IMR-90 (cell line): ENCODE results near the gene IL36B.

ENCODE experiments used
- BHLHE40 ChIP-seq: fragments of 150-350 bp; IDR thresholded peaks from 2 replicates; pipeline ENCODE4 v1.6.1; 2016; ENCODE audit warnings: mild to moderate bottlenecking, low read depth, low read length
- CEBPB ChIP-seq: IDR thresholded peaks from 2 replicates; pipeline ENCODE4 v1.6.1; 2012; ENCODE audit warnings: low read depth, low read length, improper control_type of control experiment
- FOS ChIP-seq: fragments of 150-350 bp; IDR thresholded peaks from 2 replicates; pipeline ENCODE4 v1.6.1; 2016; ENCODE audit warnings: low read depth, low read length
- MXI1 ChIP-seq: IDR thresholded peaks from 2 replicates; pipeline ENCODE4 v1.6.1; 2012; ENCODE audit warnings: low read depth, mild to moderate bottlenecking, low read length, moderate library complexity, borderline replicate concordance
- POLR2A ChIP-seq: IDR thresholded peaks from 2 replicates; pipeline ENCODE4 v1.6.1; 2012; ENCODE audit warnings: mild to moderate bottlenecking, low read depth, low read length
- RFX5 ChIP-seq: IDR thresholded peaks from 2 replicates; pipeline ENCODE4 v1.8.0; 2012; ENCODE audit warnings: low read depth, mild to moderate bottlenecking, low read length, moderate library complexity
- TF ChIP-seq, protein P1 (sequence below): conservative IDR thresholded peaks from 2 replicates; pipeline ENCODE4 v1.5.1; 2012; ENCODE audit warnings: mild to moderate bottlenecking, low read depth, low read length, improper control_type of control experiment
- TF ChIP-seq, protein P2 (sequence below): fragments of 150-350 bp; IDR thresholded peaks from 2 replicates; pipeline ENCODE4 v1.6.1; 2017; ENCODE audit warnings: mild to moderate bottlenecking, antibody characterized with exemption, low read length, low read depth
- TF ChIP-seq, protein P3 (sequence below): fragments of 150-350 bp; IDR thresholded peaks from 2 replicates; pipeline ENCODE4 v1.6.1; 2016; ENCODE audit warnings: low read depth, mild to moderate bottlenecking, low read length, moderate library complexity, borderline replicate concordance

DNA sequence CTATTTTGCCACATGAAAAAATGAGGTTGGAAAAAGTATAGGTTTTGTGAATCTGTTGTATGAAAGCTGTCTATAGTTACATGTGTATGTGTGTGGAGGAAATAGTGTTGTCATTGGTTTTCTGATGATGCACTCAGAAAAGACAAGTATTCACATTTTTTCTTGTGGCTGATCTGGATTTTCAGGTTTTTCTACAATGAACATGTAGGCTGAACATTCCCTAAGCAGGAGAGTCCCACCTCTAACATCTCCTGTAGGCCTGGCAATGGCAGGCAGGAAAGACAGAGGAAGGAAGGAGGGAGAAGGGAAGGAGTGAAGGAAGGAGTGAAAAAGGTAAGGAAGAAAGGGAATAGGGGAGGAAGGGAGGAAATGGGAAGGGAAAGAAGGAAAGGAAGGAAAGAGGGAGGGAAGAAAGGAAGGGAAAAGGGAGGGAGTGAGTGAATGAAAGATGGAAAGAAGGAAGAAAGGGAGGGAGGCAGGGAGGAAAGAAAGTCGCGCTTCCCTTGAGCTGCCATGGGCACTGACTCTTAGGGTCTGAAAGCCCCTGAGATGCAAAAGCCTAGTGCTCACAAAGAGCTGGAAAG, 5.8 kb upstream of the IL36B start:
- TF ChIP-seq, protein P1, sequence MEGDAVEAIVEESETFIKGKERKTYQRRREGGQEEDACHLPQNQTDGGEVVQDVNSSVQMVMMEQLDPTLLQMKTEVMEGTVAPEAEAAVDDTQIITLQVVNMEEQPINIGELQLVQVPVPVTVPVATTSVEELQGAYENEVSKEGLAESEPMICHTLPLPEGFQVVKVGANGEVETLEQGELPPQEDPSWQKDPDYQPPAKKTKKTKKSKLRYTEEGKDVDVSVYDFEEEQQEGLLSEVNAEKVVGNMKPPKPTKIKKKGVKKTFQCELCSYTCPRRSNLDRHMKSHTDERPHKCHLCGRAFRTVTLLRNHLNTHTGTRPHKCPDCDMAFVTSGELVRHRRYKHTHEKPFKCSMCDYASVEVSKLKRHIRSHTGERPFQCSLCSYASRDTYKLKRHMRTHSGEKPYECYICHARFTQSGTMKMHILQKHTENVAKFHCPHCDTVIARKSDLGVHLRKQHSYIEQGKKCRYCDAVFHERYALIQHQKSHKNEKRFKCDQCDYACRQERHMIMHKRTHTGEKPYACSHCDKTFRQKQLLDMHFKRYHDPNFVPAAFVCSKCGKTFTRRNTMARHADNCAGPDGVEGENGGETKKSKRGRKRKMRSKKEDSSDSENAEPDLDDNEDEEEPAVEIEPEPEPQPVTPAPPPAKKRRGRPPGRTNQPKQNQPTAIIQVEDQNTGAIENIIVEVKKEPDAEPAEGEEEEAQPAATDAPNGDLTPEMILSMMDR = no peak
- TF ChIP-seq POLR2A = no peak
- TF ChIP-seq, protein P2, sequence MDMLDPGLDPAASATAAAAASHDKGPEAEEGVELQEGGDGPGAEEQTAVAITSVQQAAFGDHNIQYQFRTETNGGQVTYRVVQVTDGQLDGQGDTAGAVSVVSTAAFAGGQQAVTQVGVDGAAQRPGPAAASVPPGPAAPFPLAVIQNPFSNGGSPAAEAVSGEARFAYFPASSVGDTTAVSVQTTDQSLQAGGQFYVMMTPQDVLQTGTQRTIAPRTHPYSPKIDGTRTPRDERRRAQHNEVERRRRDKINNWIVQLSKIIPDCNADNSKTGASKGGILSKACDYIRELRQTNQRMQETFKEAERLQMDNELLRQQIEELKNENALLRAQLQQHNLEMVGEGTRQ = no peak
- TF ChIP-seq CEBPB = no peak
- no peak for TF ChIP-seq MXI1
- no peak for TF ChIP-seq FOS
- TF ChIP-seq, protein P3, sequence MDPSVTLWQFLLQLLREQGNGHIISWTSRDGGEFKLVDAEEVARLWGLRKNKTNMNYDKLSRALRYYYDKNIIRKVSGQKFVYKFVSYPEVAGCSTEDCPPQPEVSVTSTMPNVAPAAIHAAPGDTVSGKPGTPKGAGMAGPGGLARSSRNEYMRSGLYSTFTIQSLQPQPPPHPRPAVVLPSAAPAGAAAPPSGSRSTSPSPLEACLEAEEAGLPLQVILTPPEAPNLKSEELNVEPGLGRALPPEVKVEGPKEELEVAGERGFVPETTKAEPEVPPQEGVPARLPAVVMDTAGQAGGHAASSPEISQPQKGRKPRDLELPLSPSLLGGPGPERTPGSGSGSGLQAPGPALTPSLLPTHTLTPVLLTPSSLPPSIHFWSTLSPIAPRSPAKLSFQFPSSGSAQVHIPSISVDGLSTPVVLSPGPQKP = no peak
- TF ChIP-seq BHLHE40 = no peak
- no peak for TF ChIP-seq RFX5
